GM03348 (cell line): Measurements from ENCODE around the gene AKAP8L.
"Not testable (repeated sequence)": the region's sequence is repeated elsewhere in the genome, so short reads cannot be mapped to it uniquely, and the experiment has no call there.

ENCODE experiments used
- DNase-seq: peaks from one replicate; pipeline ENCODE4 v3.0.0; 2012; ENCODE audit warnings: low spot score

AKAP8L gene

GRCh38 chr19:15417699-15418098, 1.1 kb downstream of the AKAP8L start:
- DNase-seq, result peak; percentile 18

- DNase-seq, result no peak
Measured at GRCh38 chr19:15412832-15413231, 6.0 kb downstream of the AKAP8L start.

- not testable (repeated sequence) for DNase-seq
Measured at GRCh38 chr19:15411351-15411750, 7.4 kb downstream of the AKAP8L start.

GRCh38 chr19:15404780-15405211, 14.0 kb downstream of the AKAP8L start:
- DNase-seq, result no peak

- no peak for DNase-seq
Measured at GRCh38 chr19:15404097-15404779, 14.6 kb downstream of the AKAP8L start.

GRCh38 chr19:15403151-15403531, 15.6 kb downstream of the AKAP8L start:
- no peak for DNase-seq

- no peak for DNase-seq
Measured at GRCh38 chr19:15402411-15403150, 16.2 kb downstream of the AKAP8L start.

GRCh38 chr19:15401397-15401710, 17.4 kb downstream of the AKAP8L start:
- DNase-seq, result no peak

GRCh38 chr19:15400521-15401396, 18.0 kb downstream of the AKAP8L start:
- no peak for DNase-seq

- no peak for DNase-seq
Measured at GRCh38 chr19:15399635-15400034, 19.2 kb downstream of the AKAP8L start.

GRCh38 chr19:15399234-15399515, 19.6 kb downstream of the AKAP8L start:
- DNase-seq, result no peak

- no peak for DNase-seq
Measured at GRCh38 chr19:15398501-15399233, 20.1 kb downstream of the AKAP8L start.

- no peak for DNase-seq
Measured at GRCh38 chr19:15397782-15398181, 21.0 kb downstream of the AKAP8L start.

- no peak for DNase-seq
Measured at GRCh38 chr19:15397236-15397635, 21.6 kb downstream of the AKAP8L start.

GRCh38 chr19:15396436-15396835, 22.4 kb downstream of the AKAP8L start:
- DNase-seq, result no peak

GRCh38 chr19:15395251-15395650, 23.5 kb downstream of the AKAP8L start:
- DNase-seq, result not testable (repeated sequence)

- no peak for DNase-seq
Measured at GRCh38 chr19:15394426-15394825, 24.4 kb downstream of the AKAP8L start.

- DNase-seq, result no peak
Measured at GRCh38 chr19:15393963-15394362, 24.8 kb downstream of the AKAP8L start.

- no peak for DNase-seq
Measured at GRCh38 chr19:15390814-15391213, 28.0 kb downstream of the AKAP8L start.

GRCh38 chr19:15381864-15382263, 36.9 kb downstream of the AKAP8L start:
- no peak for DNase-seq

GRCh38 chr19:15381429-15381828, 37.4 kb downstream of the AKAP8L start:
- DNase-seq, result no peak

GRCh38 chr19:15379999-15380647, 38.7 kb downstream of the AKAP8L start:
- DNase-seq, result no peak
